Astrocyte (in vitro differentiated cells and primary cell): ENCODE data around the gene AFF2. TPM values are rescaled to one million over a fixed set of nuclear protein-coding genes. Genes with fewer than 3 reads are reported as not detected.

Source experiments
- DNase-seq: peaks from one replicate; pipeline ENCODE4 v3.0.0-alpha.2; 2010; ENCODE audit warnings: low read depth
- FAIRE-seq: peaks from 2 replicates; lab custom pipeline; 2011; peaks lifted over from hg19 to GRCh38; lab: Jason Lieb, UNC
- H2AFZ ChIP-seq: 2 replicates; pipeline ENCODE4 v1.6.0; 2012; ENCODE audit warnings: low read depth, low read length, inconsistent platforms
- H3K27ac ChIP-seq: 2 replicates; pipeline ENCODE4 v1.5.1; 2011; ENCODE audit warnings: low read depth, low read length, inconsistent platforms
- H3K27me3 ChIP-seq: 2 replicates; pipeline ENCODE4 v1.6.0; 2011; ENCODE audit warnings: low read length, inconsistent platforms; ENCODE audit not compliant: insufficient read depth
- H3K36me3 ChIP-seq: 2 replicates; pipeline ENCODE4 v1.5.1; 2011; ENCODE audit warnings: low read length, inconsistent platforms; ENCODE audit not compliant: insufficient read depth
- H3K4me1 ChIP-seq: 2 replicates; pipeline ENCODE4 v1.5.1; 2011; ENCODE audit warnings: low read length, inconsistent platforms; ENCODE audit not compliant: insufficient read depth
- H3K4me2 ChIP-seq: 2 replicates; pipeline ENCODE4 v1.6.0; 2012; ENCODE audit warnings: low read length, inconsistent platforms
- H3K4me3 ChIP-seq: 2 replicates; pipeline ENCODE4 v1.5.1; 2011; ENCODE audit warnings: low read depth, mild to moderate bottlenecking, low read length, inconsistent platforms; ENCODE audit not compliant: insufficient read depth
- H3K79me2 ChIP-seq: 2 replicates; pipeline ENCODE4 v1.6.0; 2012; ENCODE audit warnings: mild to moderate bottlenecking, low read length, inconsistent platforms; ENCODE audit not compliant: insufficient read depth
- H3K9ac ChIP-seq: 2 replicates; pipeline ENCODE4 v1.6.0; 2012; ENCODE audit warnings: mild to moderate bottlenecking, low read length, inconsistent platforms
- H3K9me3 ChIP-seq: 2 replicates; pipeline ENCODE4 v1.5.1; 2012; ENCODE audit warnings: low read depth, mild to moderate bottlenecking, low read length, inconsistent platforms; ENCODE audit not compliant: insufficient read depth
- H4K20me1 ChIP-seq: 2 replicates; pipeline ENCODE4 v1.6.0; 2012; ENCODE audit warnings: low read length, inconsistent platforms; ENCODE audit not compliant: insufficient read depth
- H3K27ac Mint-ChIP-seq: one replicate; pipeline ENCODE4 v1.8.0; 2021; ENCODE audit warnings: mild to moderate bottlenecking, mixed read lengths; ENCODE audit not compliant: unreplicated experiment
- H3K27me3 Mint-ChIP-seq: one replicate; pipeline ENCODE4 v1.8.0; 2021; ENCODE audit warnings: low read depth, mixed read lengths; ENCODE audit not compliant: unreplicated experiment
- H3K36me3 Mint-ChIP-seq: one replicate; pipeline ENCODE4 v1.8.0; 2021; ENCODE audit warnings: low read depth, mixed read lengths; ENCODE audit not compliant: unreplicated experiment
- H3K4me1 Mint-ChIP-seq: one replicate; pipeline ENCODE4 v1.8.0; 2021; ENCODE audit warnings: low read depth, mixed read lengths; ENCODE audit not compliant: unreplicated experiment
- H3K4me3 Mint-ChIP-seq: one replicate; pipeline ENCODE4 v1.8.0; 2021; ENCODE audit warnings: mild to moderate bottlenecking, moderate library complexity, mixed read lengths; ENCODE audit not compliant: unreplicated experiment
- H3K9me3 Mint-ChIP-seq: one replicate; pipeline ENCODE4 v1.8.0; 2021; ENCODE audit warnings: mild to moderate bottlenecking, mixed read lengths; ENCODE audit not compliant: unreplicated experiment
- CTCF ChIP-seq: IDR thresholded peaks from 2 replicates; pipeline ENCODE4 v1.5.1; 2011; ENCODE audit warnings: low read depth, mild to moderate bottlenecking, inconsistent platforms, low read length, moderate library complexity; ENCODE audit not compliant: insufficient read depth
- EZH2 ChIP-seq: IDR thresholded peaks from 2 replicates; pipeline ENCODE4 v1.6.1; 2012; ENCODE audit warnings: mild to moderate bottlenecking, low read length, inconsistent platforms; ENCODE audit not compliant: insufficient read depth
- total RNA-seq: library from RNA; stranded (reverse); gene quantifications from 2 replicates; pipeline ENCODE4 v1.2.1, GENCODE V29; 2021

The AFF2 gene
- total RNA-seq, 1 donor from 2014 or later = 8.3 TPM

GRCh38 chrX:148513661-148514060 lies 13.2 kb downstream of the AFF2 start:
- H4K20me1 ChIP-seq = no peaks in the 10 kb centered on the region

GRCh38 chrX:148517176-148517575 lies 16.8 kb downstream of the AFF2 start:
- H3K4me1 Mint-ChIP-seq = peaks cover 6% of the 10 kb centered on the region
- Histone ChIP-seq H2AFZ (no peak overlapping the region), H3K4me2 (no peak overlapping the region), H3K79me2 (no peaks in the 10 kb centered on the region), H3K9me3 (no peaks in the 10 kb centered on the region), H3K4me1 (no peaks in the 10 kb centered on the region), H4K20me1 (no peaks in the 10 kb centered on the region), H3K36me3 (no peaks in the 10 kb centered on the region), H3K9ac (no peak overlapping the region), H3K27me3 (no peaks in the 10 kb centered on the region), H3K27ac (no peak overlapping the region), H3K4me3 (no peak overlapping the region)
- no peaks in the 10 kb centered on the region for H3K9me3 Mint-ChIP-seq
- no peak overlapping the region for H3K27ac Mint-ChIP-seq
- H3K27me3 Mint-ChIP-seq = no peaks in the 10 kb centered on the region
- DNase-seq = no peak
- H3K36me3 Mint-ChIP-seq = no peaks in the 10 kb centered on the region
- FAIRE-seq = peak; percentile 70
- H3K4me3 Mint-ChIP-seq = no peak overlapping the region
- TF ChIP-seq CTCF = no peak
- TF ChIP-seq EZH2 = no peak

More at GRCh38 chrX:148513661-148514060, 13.2 kb downstream of the AFF2 start:
- H3K4me3 Mint-ChIP-seq = no peak overlapping the region
- FAIRE-seq (no peak), DNase-seq (no peak)
- H3K4me1 ChIP-seq = no peaks in the 10 kb centered on the region
- TF ChIP-seq EZH2 (no peak), CTCF (no peak)
- no peak overlapping the region for H2AFZ ChIP-seq
- H3K36me3 ChIP-seq = no peaks in the 10 kb centered on the region
- H3K27ac Mint-ChIP-seq = no peak overlapping the region
- H3K9me3 Mint-ChIP-seq = no peaks in the 10 kb centered on the region
- H3K4me1 Mint-ChIP-seq = peaks cover 3% of the 10 kb centered on the region
- H3K79me2 ChIP-seq = no peaks in the 10 kb centered on the region
- H3K9ac ChIP-seq = no peak overlapping the region
- H3K9me3 ChIP-seq = no peaks in the 10 kb centered on the region
- no peak overlapping the region for H3K4me2 ChIP-seq
- no peak overlapping the region for H3K4me3 ChIP-seq
- H3K27me3 Mint-ChIP-seq = no peaks in the 10 kb centered on the region
- no peak overlapping the region for H3K27ac ChIP-seq
- no peaks in the 10 kb centered on the region for H3K36me3 Mint-ChIP-seq
- H3K27me3 ChIP-seq = no peaks in the 10 kb centered on the region

- Mint-ChIP-seq H3K9me3 (no peaks in the 10 kb centered on the region), H3K27me3 (no peaks in the 10 kb centered on the region), H3K36me3 (no peaks in the 10 kb centered on the region), H3K4me3 (no peak overlapping the region), H3K27ac (no peak overlapping the region), H3K4me1 (peaks cover 6% of the 10 kb centered on the region)
- H2AFZ ChIP-seq = no peak overlapping the region
- H3K27me3 ChIP-seq = no peaks in the 10 kb centered on the region
- TF ChIP-seq EZH2 (no peak), CTCF (no peak)
- H3K36me3 ChIP-seq = no peaks in the 10 kb centered on the region
- FAIRE-seq (no peak), DNase-seq (no peak)
- H3K9me3 ChIP-seq = no peaks in the 10 kb centered on the region
- H3K9ac ChIP-seq = no peak overlapping the region
- no peak overlapping the region for H3K27ac ChIP-seq
- no peak overlapping the region for H3K4me3 ChIP-seq
- H4K20me1 ChIP-seq = no peaks in the 10 kb centered on the region
- no peaks in the 10 kb centered on the region for H3K4me1 ChIP-seq
- H3K79me2 ChIP-seq = no peaks in the 10 kb centered on the region
- no peak overlapping the region for H3K4me2 ChIP-seq
Measured at GRCh38 chrX:148522006-148522405, 21.6 kb downstream of the AFF2 start.
